Measurements from ENCODE around the gene LOXHD1. TPM values are rescaled to one million over a fixed set of nuclear protein-coding genes. Genes with fewer than 3 reads are reported as not detected.

LOXHD1 gene
- total RNA-seq, 3 donors from 2014 or later = 0.59 to 1.6 (median 0.80) TPM

GRCh38 chr18:46447792-46448191, 209.2 kb downstream of the LOXHD1 start:
- no peak overlapping the region for H3K4me3 ChIP-seq
- H3K9me3 ChIP-seq = peaks cover 13 to 22% of the 10 kb centered on the region in 2 donors
- no peak for DNase-seq (ENCODE audit: low spot score in 2 of 2)

GRCh38 chr18:46447323-46447722, 209.7 kb downstream of the LOXHD1 start:
- TF ChIP-seq POLR2AphosphoS5 (IDR thresholded peaks at IDR 0.05) (no peak), CTCF (IDR thresholded peaks at IDR 0.05) (no peak), POLR2A (IDR thresholded peaks at IDR 0.05) (no peak)
- H3K4me3 ChIP-seq = no peak overlapping the region
- intact Hi-C loops (cut with DNase I; ENCODE audit: low total_unique reads) = no loop called here
- DNase-seq (ENCODE audit: low spot score in 2 of 2) = no peak
- H3K36me3 ChIP-seq = no peaks in the 10 kb centered on the region
- peaks cover 13 to 22% of the 10 kb centered on the region in 2 donors for H3K9me3 ChIP-seq
- H3K27ac ChIP-seq = no peak overlapping the region
- no peaks in the 10 kb centered on the region for H3K27me3 ChIP-seq
- no peaks in the 10 kb centered on the region for H3K4me1 ChIP-seq

More at GRCh38 chr18:46447792-46448191, 209.2 kb downstream of the LOXHD1 start:
- TF ChIP-seq POLR2AphosphoS5 (IDR thresholded peaks at IDR 0.05) (no peak), POLR2A (IDR thresholded peaks at IDR 0.05) (no peak), CTCF (IDR thresholded peaks at IDR 0.05) (no peak)
- H3K4me1 ChIP-seq = no peaks in the 10 kb centered on the region
- H3K27ac ChIP-seq = no peak overlapping the region
- H3K36me3 ChIP-seq = no peaks in the 10 kb centered on the region
- intact Hi-C loops (cut with DNase I; ENCODE audit: low total_unique reads) = no loop called here
- H3K27me3 ChIP-seq = no peaks in the 10 kb centered on the region

- no peak for DNase-seq (ENCODE audit: low spot score in 2 of 2)
- Histone ChIP-seq H3K4me1 (no peaks in the 10 kb centered on the region), H3K9me3 (peaks cover 8% of the 10 kb centered on the region in 2 donors), H3K27ac (no peak overlapping the region), H3K4me3 (no peak overlapping the region), H3K36me3 (no peaks in the 10 kb centered on the region), H3K27me3 (no peaks in the 10 kb centered on the region)
- no peak for TF ChIP-seq CTCF (IDR thresholded peaks at IDR 0.05)
- no peak for TF ChIP-seq POLR2A (IDR thresholded peaks at IDR 0.05)
- TF ChIP-seq POLR2AphosphoS5 (IDR thresholded peaks at IDR 0.05) = no peak
- intact Hi-C loops (cut with DNase I; ENCODE audit: low total_unique reads) = no loop called here
These were observed 211.3 kb downstream of the LOXHD1 start for GRCh38 chr18:46445522-46446313.

GRCh38 chr18:46439037-46439436, 218.0 kb downstream of the LOXHD1 start:
- H3K4me3 ChIP-seq = no peak overlapping the region
- no peaks in the 10 kb centered on the region for H3K36me3 ChIP-seq
- TF ChIP-seq POLR2A (IDR thresholded peaks at IDR 0.05) = no peak
- TF ChIP-seq CTCF (IDR thresholded peaks at IDR 0.05) = no peak
- TF ChIP-seq POLR2AphosphoS5 (IDR thresholded peaks at IDR 0.05) = no peak
- intact Hi-C loops (cut with DNase I; ENCODE audit: low total_unique reads) = no loop called here
- no peaks in the 10 kb centered on the region for H3K9me3 ChIP-seq
- H3K27me3 ChIP-seq = no peaks in the 10 kb centered on the region
- no peak overlapping the region for H3K27ac ChIP-seq
- no peaks in the 10 kb centered on the region for H3K4me1 ChIP-seq
- no peak for DNase-seq (ENCODE audit: low spot score in 2 of 2)

GRCh38 chr18:46437061-46437460, 220.0 kb downstream of the LOXHD1 start:
- Histone ChIP-seq H3K27me3 (no peaks in the 10 kb centered on the region), H3K4me1 (no peaks in the 10 kb centered on the region), H3K36me3 (no peaks in the 10 kb centered on the region), H3K4me3 (no peak overlapping the region), H3K9me3 (no peaks in the 10 kb centered on the region), H3K27ac (no peak overlapping the region)
- DNase-seq (ENCODE audit: low spot score in 2 of 2) = no peak
- intact Hi-C loops (cut with DNase I; ENCODE audit: low total_unique reads) = no loop called here
- TF ChIP-seq CTCF (IDR thresholded peaks at IDR 0.05) (no peak), POLR2A (IDR thresholded peaks at IDR 0.05) (no peak), POLR2AphosphoS5 (IDR thresholded peaks at IDR 0.05) (no peak)
